ENCODE data around the gene KERA.

DNA sequence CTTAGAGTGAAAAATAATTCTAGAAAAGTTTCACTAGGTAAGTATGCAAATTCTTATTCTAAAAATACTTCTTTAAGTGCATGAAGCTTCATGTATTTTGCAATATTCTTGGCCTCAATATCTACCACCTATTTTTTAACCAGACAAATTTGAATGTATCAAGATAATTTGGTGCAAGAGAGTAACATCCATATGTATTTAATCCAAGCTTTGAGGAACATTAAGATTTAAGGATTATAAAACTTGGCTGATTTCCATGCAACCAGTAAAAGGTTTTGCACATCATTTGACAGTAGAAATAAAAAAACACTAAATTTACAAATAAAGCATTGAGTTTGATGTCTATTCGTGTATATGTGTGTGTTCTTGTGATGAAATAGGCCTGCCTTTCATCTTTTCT lies 45.8 kb upstream of the KERA start:
- TF ChIP-seq, protein P1, sequence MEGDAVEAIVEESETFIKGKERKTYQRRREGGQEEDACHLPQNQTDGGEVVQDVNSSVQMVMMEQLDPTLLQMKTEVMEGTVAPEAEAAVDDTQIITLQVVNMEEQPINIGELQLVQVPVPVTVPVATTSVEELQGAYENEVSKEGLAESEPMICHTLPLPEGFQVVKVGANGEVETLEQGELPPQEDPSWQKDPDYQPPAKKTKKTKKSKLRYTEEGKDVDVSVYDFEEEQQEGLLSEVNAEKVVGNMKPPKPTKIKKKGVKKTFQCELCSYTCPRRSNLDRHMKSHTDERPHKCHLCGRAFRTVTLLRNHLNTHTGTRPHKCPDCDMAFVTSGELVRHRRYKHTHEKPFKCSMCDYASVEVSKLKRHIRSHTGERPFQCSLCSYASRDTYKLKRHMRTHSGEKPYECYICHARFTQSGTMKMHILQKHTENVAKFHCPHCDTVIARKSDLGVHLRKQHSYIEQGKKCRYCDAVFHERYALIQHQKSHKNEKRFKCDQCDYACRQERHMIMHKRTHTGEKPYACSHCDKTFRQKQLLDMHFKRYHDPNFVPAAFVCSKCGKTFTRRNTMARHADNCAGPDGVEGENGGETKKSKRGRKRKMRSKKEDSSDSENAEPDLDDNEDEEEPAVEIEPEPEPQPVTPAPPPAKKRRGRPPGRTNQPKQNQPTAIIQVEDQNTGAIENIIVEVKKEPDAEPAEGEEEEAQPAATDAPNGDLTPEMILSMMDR (conservative IDR thresholded peaks at IDR 0.05 in 1 of 2, IDR thresholded peaks at IDR 0.05 in 1 of 2; ENCODE audit: extremely low read depth in 1 of 2, insufficient read depth in 1 of 2, low read depth in 1 of 2, low read length in 2 of 2) = no peak
- no peak for TF ChIP-seq EZH2 (IDR thresholded peaks at IDR 0.05; ENCODE audit: borderline replicate concordance, low read length)
